ENCODE data around the gene DLG2.

DLG2 gene

DNA sequence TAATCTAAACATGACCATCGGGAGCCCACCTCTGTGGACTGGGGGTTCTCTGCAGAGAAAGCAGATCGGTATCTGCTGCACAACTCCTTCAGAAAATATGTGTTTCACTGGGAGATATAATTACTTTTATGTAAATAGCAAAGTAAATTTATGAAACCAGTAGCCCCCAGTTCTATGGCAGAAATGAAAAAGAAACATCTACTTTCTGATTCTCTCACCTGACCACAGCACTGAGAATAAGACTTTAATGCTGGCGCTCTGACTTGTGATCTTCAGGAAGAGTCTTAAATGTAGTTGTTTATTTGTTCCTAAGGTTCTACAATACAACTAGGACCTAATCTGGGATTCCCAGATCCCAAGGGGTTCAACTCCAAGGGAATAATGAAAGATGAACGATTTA is 518.0 kb downstream of the DLG2 start:
- Histone ChIP-seq H3K9me2 (ENCODE audit: low read depth, low read length) (no peaks in the 10 kb centered on the region), H2AFZ (ENCODE audit: low read length) (no peak overlapping the region), H3K9me3 (ENCODE audit: low read length) (no peaks in the 10 kb centered on the region), H3F3A (ENCODE audit: insufficient read depth, low read length) (no peaks in the 10 kb centered on the region), H3K27me3 (ENCODE audit: insufficient read depth, low read length) (no peaks in the 10 kb centered on the region), H4K20me1 (ENCODE audit: insufficient read depth, low read length) (no peaks in the 10 kb centered on the region), H3K36me3 (ENCODE audit: insufficient read depth, low read length) (no peaks in the 10 kb centered on the region), H3K4me3 (ENCODE audit: low read depth, low read length, poor library complexity, severe bottlenecking) (no peak overlapping the region), H3K4me2 (ENCODE audit: low read length) (no peak overlapping the region), H3K79me2 (ENCODE audit: insufficient read depth, low read length) (no peaks in the 10 kb centered on the region), H3K4me1 (ENCODE audit: insufficient read depth, low read length, severe bottlenecking) (no peaks in the 10 kb centered on the region), H3K9ac (ENCODE audit: low read length) (no peak overlapping the region), H3K27ac (ENCODE audit: low read depth, low read length, poor library complexity, severe bottlenecking) (no peak overlapping the region)
- TF ChIP-seq, protein P1, sequence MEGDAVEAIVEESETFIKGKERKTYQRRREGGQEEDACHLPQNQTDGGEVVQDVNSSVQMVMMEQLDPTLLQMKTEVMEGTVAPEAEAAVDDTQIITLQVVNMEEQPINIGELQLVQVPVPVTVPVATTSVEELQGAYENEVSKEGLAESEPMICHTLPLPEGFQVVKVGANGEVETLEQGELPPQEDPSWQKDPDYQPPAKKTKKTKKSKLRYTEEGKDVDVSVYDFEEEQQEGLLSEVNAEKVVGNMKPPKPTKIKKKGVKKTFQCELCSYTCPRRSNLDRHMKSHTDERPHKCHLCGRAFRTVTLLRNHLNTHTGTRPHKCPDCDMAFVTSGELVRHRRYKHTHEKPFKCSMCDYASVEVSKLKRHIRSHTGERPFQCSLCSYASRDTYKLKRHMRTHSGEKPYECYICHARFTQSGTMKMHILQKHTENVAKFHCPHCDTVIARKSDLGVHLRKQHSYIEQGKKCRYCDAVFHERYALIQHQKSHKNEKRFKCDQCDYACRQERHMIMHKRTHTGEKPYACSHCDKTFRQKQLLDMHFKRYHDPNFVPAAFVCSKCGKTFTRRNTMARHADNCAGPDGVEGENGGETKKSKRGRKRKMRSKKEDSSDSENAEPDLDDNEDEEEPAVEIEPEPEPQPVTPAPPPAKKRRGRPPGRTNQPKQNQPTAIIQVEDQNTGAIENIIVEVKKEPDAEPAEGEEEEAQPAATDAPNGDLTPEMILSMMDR (IDR thresholded peaks at IDR 0.05; ENCODE audit: low read length): no peak
- TF ChIP-seq EZH2 (IDR thresholded peaks at IDR 0.05; ENCODE audit: borderline replicate concordance, low read length): no peak

DNA sequence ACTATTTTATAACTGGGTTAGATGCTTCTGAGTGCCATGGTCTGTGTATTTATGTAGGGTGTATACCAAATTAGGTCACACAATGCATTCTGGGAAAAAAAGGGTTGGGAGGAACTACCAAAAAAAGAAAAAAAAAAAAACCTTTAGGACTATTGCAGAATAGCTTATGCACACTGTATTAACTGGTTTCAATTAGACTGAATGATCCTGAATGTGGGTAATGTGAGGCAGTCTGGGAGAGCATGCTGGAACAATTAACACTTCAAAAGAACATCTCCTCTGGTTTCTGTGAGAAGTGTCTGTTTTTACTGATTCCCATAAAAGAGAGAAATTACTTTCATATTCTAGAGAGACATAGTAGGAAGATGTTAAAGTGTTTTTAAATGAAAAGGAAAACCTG is 521.3 kb downstream of the DLG2 start:
- Histone ChIP-seq H3K79me2 (ENCODE audit: insufficient read depth, low read length) (no peaks in the 10 kb centered on the region), H3K27ac (ENCODE audit: low read depth, low read length, poor library complexity, severe bottlenecking) (no peak overlapping the region), H3K27me3 (ENCODE audit: insufficient read depth, low read length) (no peaks in the 10 kb centered on the region), H3K9me3 (ENCODE audit: low read length) (no peaks in the 10 kb centered on the region), H3K9ac (ENCODE audit: low read length) (no peak overlapping the region), H2AFZ (ENCODE audit: low read length) (no peak overlapping the region), H3F3A (ENCODE audit: insufficient read depth, low read length) (no peaks in the 10 kb centered on the region), H3K9me2 (ENCODE audit: low read depth, low read length) (no peaks in the 10 kb centered on the region), H3K4me3 (ENCODE audit: low read depth, low read length, poor library complexity, severe bottlenecking) (no peak overlapping the region), H3K4me2 (ENCODE audit: low read length) (no peak overlapping the region), H3K4me1 (ENCODE audit: insufficient read depth, low read length, severe bottlenecking) (no peaks in the 10 kb centered on the region), H3K36me3 (ENCODE audit: insufficient read depth, low read length) (no peaks in the 10 kb centered on the region), H4K20me1 (ENCODE audit: insufficient read depth, low read length) (no peaks in the 10 kb centered on the region)
- no peak for TF ChIP-seq EZH2 (IDR thresholded peaks at IDR 0.05; ENCODE audit: borderline replicate concordance, low read length)
- TF ChIP-seq, protein P1 (IDR thresholded peaks at IDR 0.05; ENCODE audit: low read length): no peak

DNA sequence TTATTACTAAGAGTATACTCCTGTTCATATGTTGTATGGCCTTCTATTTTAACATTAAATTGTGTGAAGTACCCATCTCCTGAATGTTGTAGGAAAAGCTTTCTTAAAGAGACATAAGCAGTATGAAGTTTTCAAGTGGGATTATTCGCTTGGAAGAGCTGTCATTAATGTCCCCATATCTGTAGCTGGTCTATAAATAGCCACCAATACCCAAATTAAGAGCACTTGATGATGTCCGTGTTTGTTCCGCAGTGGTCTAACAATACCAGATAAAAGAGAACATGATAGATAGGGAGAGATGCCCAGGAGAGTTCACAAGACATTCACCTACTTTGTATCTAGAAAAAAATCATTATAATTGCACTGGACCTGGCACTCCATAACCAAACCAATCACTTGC is 527.6 kb downstream of the DLG2 start:
- no peak for TF ChIP-seq EZH2 (IDR thresholded peaks at IDR 0.05; ENCODE audit: borderline replicate concordance, low read length)
- TF ChIP-seq, protein P1 (IDR thresholded peaks at IDR 0.05; ENCODE audit: low read length): no peak
- no peaks in the 10 kb centered on the region for H4K20me1 ChIP-seq (ENCODE audit: insufficient read depth, low read length)
- no peaks in the 10 kb centered on the region for H3F3A ChIP-seq (ENCODE audit: insufficient read depth, low read length)

More for the DNA sequence above, 527.6 kb downstream of the DLG2 start:
- Histone ChIP-seq H3K27ac (ENCODE audit: low read depth, low read length, poor library complexity, severe bottlenecking) (no peak overlapping the region), H3K27me3 (ENCODE audit: insufficient read depth, low read length) (no peaks in the 10 kb centered on the region), H3K36me3 (ENCODE audit: insufficient read depth, low read length) (no peaks in the 10 kb centered on the region), H3K4me2 (ENCODE audit: low read length) (no peak overlapping the region), H3K9me2 (ENCODE audit: low read depth, low read length) (no peaks in the 10 kb centered on the region), H3K9ac (ENCODE audit: low read length) (no peak overlapping the region), H3K9me3 (ENCODE audit: low read length) (no peaks in the 10 kb centered on the region), H3K4me1 (ENCODE audit: insufficient read depth, low read length, severe bottlenecking) (no peaks in the 10 kb centered on the region), H2AFZ (ENCODE audit: low read length) (no peak overlapping the region), H3K79me2 (ENCODE audit: insufficient read depth, low read length) (no peaks in the 10 kb centered on the region), H3K4me3 (ENCODE audit: low read depth, low read length, poor library complexity, severe bottlenecking) (no peak overlapping the region)

Measured in OCI-LY1 (cell line).